Left ventricle myocardium inferior (tissue), 1 donor: Measurements from ENCODE around the gene GPR176. TPM values are rescaled to one million over a fixed set of nuclear protein-coding genes. Genes with fewer than 3 reads are reported as not detected.

ENCODE experiments used
- DNase-seq: peaks from one replicate; pipeline ENCODE4 v3.0.0-alpha.2; 2020
- H3K27ac ChIP-seq: fragments of 200-600 bp; replicated peaks from 2 replicates; pipeline ENCODE4 v1.8.0; 2021
- H3K27me3 ChIP-seq: fragments of 200-600 bp; 2 replicates; pipeline ENCODE4 v1.8.0; 2021; ENCODE audit warnings: low read depth
- H3K36me3 ChIP-seq: fragments of 200-600 bp; 2 replicates; pipeline ENCODE4 v1.8.0; 2021
- H3K4me1 ChIP-seq: fragments of 200-600 bp; 2 replicates; pipeline ENCODE4 v1.8.0; 2021
- H3K4me3 ChIP-seq: fragments of 200-600 bp; 2 replicates; pipeline ENCODE4 v1.8.0; 2021; ENCODE audit warnings: mild to moderate bottlenecking, moderate library complexity
- H3K9me3 ChIP-seq: fragments of 200-600 bp; replicated peaks from 2 replicates; pipeline ENCODE4 v1.8.0; 2021
- intact Hi-C: fragments of 100-400 bp; cut with micrococcal nuclease; formaldehyde crosslinking; loops from one replicate; pipeline ENCODE4 v1.11.0; 2022
- total RNA-seq: library from RNA; stranded (reverse); fragmentation: NEBNext Ultra II Directional; extraction: Animal tissue kit (Norgen Biotek cat#: 25700); gene quantifications from one replicate; pipeline ENCODE4 v1.2.1, GENCODE V29; 2021
- TF ChIP-seq, protein P1 (sequence below): fragments of 200-600 bp; IDR thresholded peaks from 2 replicates; pipeline ENCODE4 v1.8.0; 2021; ENCODE audit warnings: antibody characterized with exemption, mild to moderate bottlenecking, borderline replicate concordance
- donor health status: DM: no; HTN: yes; CAD: no; lungs with severe emphysema.

Gene GPR176
- total RNA-seq, 1 donor from 2014 or later: 1.6 TPM

DNA sequence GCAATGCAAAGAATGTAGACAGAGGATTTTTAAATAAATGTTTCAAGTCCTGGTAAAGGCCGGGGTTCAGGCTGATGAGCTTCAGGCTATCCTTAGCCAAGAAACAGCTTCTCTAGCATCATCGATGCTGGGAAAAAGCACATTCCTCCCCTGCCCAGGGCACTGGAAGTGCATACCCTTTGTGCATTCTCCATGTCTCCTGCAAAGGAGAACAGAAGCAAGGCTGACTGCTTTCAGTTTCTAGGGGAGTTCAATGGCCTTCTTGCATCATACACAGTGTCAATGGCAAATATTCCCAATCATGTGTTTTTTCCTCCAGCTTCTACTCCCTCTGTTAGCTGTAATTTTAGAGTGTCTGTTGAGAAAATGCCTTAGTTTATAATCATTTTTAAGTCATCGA is 59.9 kb downstream of the GPR176 start:
- no peaks in the 10 kb centered on the region for H3K9me3 ChIP-seq
- no peak for DNase-seq
- intact Hi-C loops: no loop called here
- H3K27me3 ChIP-seq: no peaks in the 10 kb centered on the region
- H3K4me3 ChIP-seq: no peak overlapping the region
- no peak overlapping the region for H3K27ac ChIP-seq
- H3K36me3 ChIP-seq: no peaks in the 10 kb centered on the region
- TF ChIP-seq, protein P1, sequence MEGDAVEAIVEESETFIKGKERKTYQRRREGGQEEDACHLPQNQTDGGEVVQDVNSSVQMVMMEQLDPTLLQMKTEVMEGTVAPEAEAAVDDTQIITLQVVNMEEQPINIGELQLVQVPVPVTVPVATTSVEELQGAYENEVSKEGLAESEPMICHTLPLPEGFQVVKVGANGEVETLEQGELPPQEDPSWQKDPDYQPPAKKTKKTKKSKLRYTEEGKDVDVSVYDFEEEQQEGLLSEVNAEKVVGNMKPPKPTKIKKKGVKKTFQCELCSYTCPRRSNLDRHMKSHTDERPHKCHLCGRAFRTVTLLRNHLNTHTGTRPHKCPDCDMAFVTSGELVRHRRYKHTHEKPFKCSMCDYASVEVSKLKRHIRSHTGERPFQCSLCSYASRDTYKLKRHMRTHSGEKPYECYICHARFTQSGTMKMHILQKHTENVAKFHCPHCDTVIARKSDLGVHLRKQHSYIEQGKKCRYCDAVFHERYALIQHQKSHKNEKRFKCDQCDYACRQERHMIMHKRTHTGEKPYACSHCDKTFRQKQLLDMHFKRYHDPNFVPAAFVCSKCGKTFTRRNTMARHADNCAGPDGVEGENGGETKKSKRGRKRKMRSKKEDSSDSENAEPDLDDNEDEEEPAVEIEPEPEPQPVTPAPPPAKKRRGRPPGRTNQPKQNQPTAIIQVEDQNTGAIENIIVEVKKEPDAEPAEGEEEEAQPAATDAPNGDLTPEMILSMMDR: no peak
- no peaks in the 10 kb centered on the region for H3K4me1 ChIP-seq

DNA sequence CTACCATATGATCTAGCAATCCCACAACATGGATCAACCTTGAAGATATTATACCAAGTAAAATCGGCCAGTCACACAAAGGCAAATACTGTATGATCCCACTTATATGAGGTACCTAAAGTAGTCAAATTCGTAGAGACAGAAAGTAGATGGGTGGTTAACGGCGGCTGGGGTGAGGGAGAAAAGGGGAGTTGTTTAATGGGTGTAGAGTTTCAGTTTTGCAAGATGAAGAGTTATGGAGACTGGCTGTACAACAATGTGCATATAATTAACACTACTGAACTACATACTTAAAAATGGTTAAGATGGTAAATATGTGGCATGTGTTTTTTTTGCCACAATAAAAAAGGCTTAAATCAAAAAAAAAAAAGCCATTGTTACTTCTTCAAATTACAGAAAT is 60.4 kb downstream of the GPR176 start:
- intact Hi-C loops: no loop called here
- Histone ChIP-seq H3K27ac (no peak overlapping the region), H3K36me3 (no peaks in the 10 kb centered on the region), H3K4me1 (no peaks in the 10 kb centered on the region), H3K4me3 (no peak overlapping the region), H3K9me3 (no peaks in the 10 kb centered on the region), H3K27me3 (no peaks in the 10 kb centered on the region)
- TF ChIP-seq, protein P1: no peak
- no peak for DNase-seq

DNA sequence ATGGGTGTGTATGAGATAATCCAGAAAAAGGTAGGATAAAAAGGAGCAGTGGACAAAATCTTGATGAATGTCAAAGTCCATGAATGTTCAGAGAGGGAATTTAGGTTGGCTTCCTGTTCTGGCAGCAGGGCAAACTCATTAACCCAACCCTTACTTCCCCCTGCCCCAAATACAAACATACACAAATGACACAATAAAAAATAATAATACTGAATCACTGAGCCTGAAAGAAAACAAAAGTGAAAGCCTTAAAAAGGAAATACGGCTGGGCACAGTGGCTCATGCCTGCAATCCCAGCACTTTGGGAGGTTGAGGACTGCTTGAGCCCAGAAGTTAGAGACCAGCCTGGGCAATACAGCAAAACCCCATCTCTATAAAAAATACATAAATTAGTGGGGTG is 62.9 kb downstream of the GPR176 start:
- Histone ChIP-seq H3K27ac (no peak overlapping the region), H3K36me3 (no peaks in the 10 kb centered on the region), H3K27me3 (no peaks in the 10 kb centered on the region), H3K4me3 (no peak overlapping the region), H3K4me1 (no peaks in the 10 kb centered on the region), H3K9me3 (no peaks in the 10 kb centered on the region)
- intact Hi-C loops: no loop called here
- TF ChIP-seq, protein P1: no peak
- no peak for DNase-seq

DNA sequence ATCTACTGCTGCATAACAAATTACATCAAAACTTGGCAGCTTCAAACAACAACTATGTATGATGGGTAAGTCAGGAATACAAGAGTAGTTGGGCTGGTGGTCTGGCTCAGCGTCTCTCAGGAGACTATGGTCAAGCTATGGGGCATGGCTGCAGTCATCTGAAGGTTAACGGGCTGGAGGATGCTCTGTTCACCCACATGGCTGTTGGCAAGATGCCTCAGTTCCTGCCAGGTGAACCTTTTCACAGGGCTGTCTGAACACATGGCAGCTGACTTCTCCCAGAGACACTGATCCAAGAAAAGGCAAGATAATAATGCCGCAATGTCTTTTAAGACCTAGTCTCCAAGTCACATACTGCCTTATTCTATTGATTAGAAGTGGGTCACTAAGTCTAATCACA is 63.7 kb downstream of the GPR176 start:
- intact Hi-C loops: no loop called here

DNA sequence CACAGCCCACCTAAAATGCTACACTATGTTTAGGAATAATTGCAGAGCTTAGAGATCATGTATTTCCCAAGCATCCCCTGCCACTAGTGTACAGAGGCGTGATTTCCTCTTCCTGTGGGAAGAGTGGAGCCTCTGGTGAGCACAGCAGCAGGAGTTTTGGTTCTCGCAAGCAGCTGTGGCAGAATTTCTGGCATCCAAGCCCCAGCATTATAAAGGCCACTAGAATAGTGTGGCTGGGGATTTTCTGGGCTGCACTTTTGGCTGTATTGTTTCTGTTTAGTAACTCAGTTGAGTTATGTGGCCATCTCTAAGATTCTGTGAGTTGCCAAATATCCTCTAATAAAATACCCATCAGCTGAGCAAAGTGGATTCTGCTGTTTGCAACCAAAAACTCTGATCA is 64.7 kb downstream of the GPR176 start:
- Histone ChIP-seq H3K9me3 (no peaks in the 10 kb centered on the region), H3K4me1 (peaks cover 7% of the 10 kb centered on the region), H3K27me3 (no peaks in the 10 kb centered on the region), H3K27ac (no peak overlapping the region), H3K36me3 (no peaks in the 10 kb centered on the region), H3K4me3 (no peak overlapping the region)
- intact Hi-C loops: no loop called here
- TF ChIP-seq, protein P1: no peak
- no peak for DNase-seq

More for the DNA sequence above, 63.7 kb downstream of the GPR176 start:
- Histone ChIP-seq H3K27ac (no peak overlapping the region), H3K27me3 (no peaks in the 10 kb centered on the region), H3K36me3 (no peaks in the 10 kb centered on the region), H3K4me3 (no peak overlapping the region), H3K4me1 (peaks cover 5% of the 10 kb centered on the region), H3K9me3 (no peaks in the 10 kb centered on the region)
- TF ChIP-seq, protein P1: no peak
- no peak for DNase-seq

DNA sequence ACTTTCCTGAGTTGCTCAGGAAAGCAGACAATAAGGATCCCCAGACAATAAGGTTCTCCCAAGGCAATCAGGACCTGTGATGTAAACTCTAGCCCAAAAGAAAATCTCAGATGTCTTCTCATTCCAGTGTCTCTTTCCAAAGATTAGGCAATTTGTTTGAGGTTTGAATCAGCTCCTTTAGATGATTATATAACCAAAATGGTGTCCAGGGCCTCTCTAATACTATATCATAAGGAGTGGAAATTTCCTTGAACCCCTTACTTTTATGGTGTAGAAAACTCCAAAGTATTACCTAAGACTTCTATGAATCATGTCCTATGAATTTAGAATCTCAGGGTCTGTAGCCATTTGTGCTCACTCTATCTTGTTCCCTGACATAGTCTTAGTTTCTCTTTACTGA is 65.9 kb downstream of the GPR176 start:
- Histone ChIP-seq H3K9me3 (no peaks in the 10 kb centered on the region), H3K36me3 (no peaks in the 10 kb centered on the region), H3K27ac (no peak overlapping the region), H3K27me3 (no peaks in the 10 kb centered on the region), H3K4me1 (peaks cover 7% of the 10 kb centered on the region), H3K4me3 (no peak overlapping the region)
- intact Hi-C loops: no loop called here
- DNase-seq: no peak
- TF ChIP-seq, protein P1: no peak
